Suppressor macrophage (primary cell): ENCODE measurements around the gene CD46.

Experiments
- DNase-seq, 4 experiments: peaks; one replicate each; pipeline ENCODE4 v3.0.0-alpha.2; 2020 to 2022

Gene CD46

GRCh38 chr1:207798847-207799246, 47.0 kb downstream of the CD46 start:
- no peak for DNase-seq

GRCh38 chr1:207799989-207800648, 48.3 kb downstream of the CD46 start:
- no peak for DNase-seq

GRCh38 chr1:207801819-207802218, 50.0 kb downstream of the CD46 start:
- no peak for DNase-seq

GRCh38 chr1:207803678-207804077, 51.8 kb downstream of the CD46 start:
- DNase-seq = no peak

GRCh38 chr1:207804721-207805468, 53.0 kb downstream of the CD46 start:
- no peak for DNase-seq

GRCh38 chr1:207805841-207806421, 54.1 kb downstream of the CD46 start:
- peak; percentile 75 to 91 (median 86) for DNase-seq

GRCh38 chr1:207806531-207807325, 54.9 kb downstream of the CD46 start:
- peak in 3 of 4 experiments; percentile 28 to 53 (median 43) for DNase-seq

GRCh38 chr1:207807326-207807689, 55.5 kb downstream of the CD46 start:
- no peak for DNase-seq

GRCh38 chr1:207807690-207808321, 56.0 kb downstream of the CD46 start:
- peak; percentile 55 to 83 (median 78) for DNase-seq

GRCh38 chr1:207808322-207808705, 56.5 kb downstream of the CD46 start:
- DNase-seq = no peak

- no peak for DNase-seq
Measured at GRCh38 chr1:207808911-207809555, 57.2 kb downstream of the CD46 start.

GRCh38 chr1:207810173-207810572, 58.3 kb downstream of the CD46 start:
- no peak for DNase-seq

GRCh38 chr1:207810606-207811295, 58.9 kb downstream of the CD46 start:
- peak in 3 of 4 experiments; percentile 29 to 42 (median 31) for DNase-seq

GRCh38 chr1:207811319-207811718, 59.5 kb downstream of the CD46 start:
- DNase-seq = no peak

- peak in 2 of 4 experiments; percentile 18 to 33 for DNase-seq
Measured at GRCh38 chr1:207811920-207812720, 60.3 kb downstream of the CD46 start.

GRCh38 chr1:207812778-207813511, 61.1 kb downstream of the CD46 start:
- DNase-seq = peak in 2 of 4 experiments; percentile 59 to 61

GRCh38 chr1:207813512-207813881, 61.6 kb downstream of the CD46 start:
- peak in 3 of 4 experiments; percentile 42 to 63 (median 44) for DNase-seq

GRCh38 chr1:207813946-207814345, 62.1 kb downstream of the CD46 start:
- DNase-seq = no peak

GRCh38 chr1:207814469-207814868, 62.6 kb downstream of the CD46 start:
- no peak for DNase-seq

GRCh38 chr1:207815466-207815865, 63.6 kb downstream of the CD46 start:
- no peak for DNase-seq
